GM18520 (cell line): ENCODE results near the gene LRRC57.

Experiments
- ATAC-seq: cut with Tn5 transposase; IDR thresholded peaks from one replicate; pipeline ENCODE4 v1.9.1; 2021; ENCODE audit not compliant: unreplicated experiment

The LRRC57 gene

DNA sequence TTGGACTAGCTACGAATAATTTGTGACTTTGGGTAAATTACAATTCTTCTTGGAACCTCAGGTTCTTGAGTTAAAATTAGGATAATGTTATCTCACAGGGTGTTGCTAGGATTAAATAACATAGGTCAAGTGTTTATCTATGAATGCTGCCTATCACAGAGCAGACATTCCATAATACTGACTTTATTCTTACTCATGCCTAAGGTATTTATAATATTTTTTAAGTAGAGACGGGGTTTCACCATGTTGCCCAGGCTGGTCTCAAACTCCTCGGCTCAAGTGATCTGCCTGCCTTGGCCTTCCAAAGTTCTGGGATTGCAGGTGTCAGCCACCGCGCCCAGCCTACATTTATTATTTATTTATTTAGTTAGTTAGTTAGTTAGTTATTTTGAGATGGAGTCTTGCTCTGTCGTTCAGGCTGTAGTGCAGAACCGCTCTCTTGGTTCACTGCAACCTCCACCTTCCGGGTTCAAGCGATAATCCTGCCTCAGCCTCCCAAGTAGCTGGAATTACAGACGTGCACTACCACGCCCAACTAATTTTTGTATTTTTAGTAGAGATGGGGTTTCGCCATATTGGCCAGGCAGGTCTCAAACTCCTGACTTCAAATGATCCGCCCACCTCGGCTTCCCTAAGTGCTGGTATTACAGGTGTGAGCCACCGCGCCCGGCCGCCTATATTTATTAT lies 56.9 kb downstream of the LRRC57 start:
- ATAC-seq, result no peak

DNA sequence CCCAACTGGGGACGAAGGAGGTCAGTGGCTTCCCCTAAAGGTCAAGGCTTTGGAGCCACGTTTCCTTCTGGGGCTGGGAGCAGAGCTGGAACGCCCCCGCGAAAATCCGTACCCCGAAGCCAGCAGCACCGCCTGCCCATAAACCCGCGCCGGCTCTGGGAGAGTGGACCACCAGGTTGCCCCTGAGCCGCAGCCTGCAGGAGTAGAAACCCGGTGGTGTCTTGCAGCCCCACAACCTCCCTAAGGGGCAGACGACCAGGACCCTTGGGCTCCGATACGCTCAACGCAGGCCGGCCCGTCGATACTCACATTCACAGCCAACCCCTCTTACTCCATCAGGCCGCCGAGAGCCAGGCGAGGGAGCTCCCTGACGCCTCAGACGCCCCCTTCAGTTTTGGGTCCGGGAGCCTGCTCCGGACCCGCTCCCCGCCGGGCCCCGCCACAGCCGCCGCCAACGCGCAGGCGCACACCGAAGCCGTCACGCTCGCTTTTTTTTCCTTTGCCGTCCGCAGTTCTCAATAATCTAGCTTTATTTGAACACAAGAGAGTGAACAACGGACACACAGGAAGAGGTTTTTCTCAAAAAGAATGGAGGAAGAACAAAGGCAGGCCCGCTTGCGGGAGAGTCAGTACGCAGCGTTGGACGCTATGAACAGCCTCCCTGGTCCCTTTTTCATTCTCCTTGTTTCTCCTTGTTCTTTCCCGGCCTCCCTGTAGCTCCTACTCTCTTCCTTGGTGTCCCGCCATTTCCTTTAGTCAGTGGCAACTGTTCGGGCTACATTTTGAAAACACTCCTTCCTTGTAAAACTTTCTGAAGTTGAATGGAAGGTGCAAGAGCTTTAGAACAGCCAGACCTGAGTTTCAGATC lies 57.7 kb downstream of the LRRC57 start, which contains the start of gene ZNF106:
ZNF106 (minus strand) TSS at position 471 of the 868 bp plus-strand sequence. CDS start 18,852 bp downstream, outside the sequence.
- ATAC-seq, result peak; percentile 40

GRCh38 chr15:42490291-42490670 lies 58.3 kb downstream of the LRRC57 start:
- no peak for ATAC-seq
